ENCODE data around the gene MCF2L2. TPM values are rescaled to one million over a fixed set of nuclear protein-coding genes. Genes with fewer than 3 reads are reported as not detected.

The MCF2L2 gene
- total and polyA plus RNA-seq, 9 of the 15 experiments (the other 6 are each of a cell fraction or from before 2014, with no cell fraction given): 0.56 to 4.2 (median 3.0) TPM

GRCh38 chr3:183360971-183361624 is 67.3 kb downstream of the MCF2L2 start (continued):
- peak; percentile 98 for TF ChIP-seq ZNF512 (tag; IDR thresholded peaks at IDR 0.05)
- TF ChIP-seq ZBTB43 (CRISPR knock-in tag; IDR thresholded peaks at IDR 0.05): no peak
- no peak for TF ChIP-seq C11orf30 (IDR thresholded peaks at IDR 0.05; ENCODE audit: low read depth)
- TF ChIP-seq TAF7 (tag; IDR thresholded peaks at IDR 0.05): 0 out of 2 replicates have a peak, but pooled peaks have one; percentile 22
- no peak for TF ChIP-seq ZNF785 (CRISPR knock-in tag; IDR thresholded peaks at IDR 0.05)
- TF ChIP-seq FOXJ2 (tag; IDR thresholded peaks at IDR 0.05): peak; percentile 54; the same call in 1 of the 2 replicates
- TF ChIP-seq RNF2 (IDR thresholded peaks at IDR 0.05): 0 out of 2 replicates have a peak, but pooled peaks have one; percentile 18
- no peak for TF ChIP-seq HCFC1 (IDR thresholded peaks at IDR 0.05; ENCODE audit: low read depth, low read length)
- peak; percentile 89 for TF ChIP-seq HMBOX1 (IDR thresholded peaks at IDR 0.05)
- no peak for TF ChIP-seq NR1H2 (CRISPR knock-in tag; IDR thresholded peaks at IDR 0.05)
- no peak for TF ChIP-seq PHTF2 (CRISPR knock-in tag; IDR thresholded peaks at IDR 0.05)
- TF ChIP-seq ZNF76 (CRISPR knock-in tag; IDR thresholded peaks at IDR 0.05; ENCODE audit: borderline replicate concordance): no peak
- no peak for TF ChIP-seq CHD7 (IDR thresholded peaks at IDR 0.05; ENCODE audit: low read depth, low read length)
- TF ChIP-seq BCOR (IDR thresholded peaks at IDR 0.05): peak; percentile 69
